ENCODE results near the gene ART4.

- TF ChIP-seq YY1 (IDR thresholded peaks at IDR 0.05) (no peak), GABPA (IDR thresholded peaks at IDR 0.05 in 1 of 2, conservative IDR thresholded peaks at IDR 0.05 in 1 of 2) (no peak), RAD21 (IDR thresholded peaks at IDR 0.05) (no peak), MAX (IDR thresholded peaks at IDR 0.05) (no peak), TAF1 (conservative IDR thresholded peaks at IDR 0.05) (no peak), FOXA1 (IDR thresholded peaks at IDR 0.05) (no peak), EGR1 (IDR thresholded peaks at IDR 0.05; ENCODE audit: low read depth in 2 of 2) (no peak), RXRA (IDR thresholded peaks at IDR 0.05) (no peak)
- TF ChIP-seq, protein P1, sequence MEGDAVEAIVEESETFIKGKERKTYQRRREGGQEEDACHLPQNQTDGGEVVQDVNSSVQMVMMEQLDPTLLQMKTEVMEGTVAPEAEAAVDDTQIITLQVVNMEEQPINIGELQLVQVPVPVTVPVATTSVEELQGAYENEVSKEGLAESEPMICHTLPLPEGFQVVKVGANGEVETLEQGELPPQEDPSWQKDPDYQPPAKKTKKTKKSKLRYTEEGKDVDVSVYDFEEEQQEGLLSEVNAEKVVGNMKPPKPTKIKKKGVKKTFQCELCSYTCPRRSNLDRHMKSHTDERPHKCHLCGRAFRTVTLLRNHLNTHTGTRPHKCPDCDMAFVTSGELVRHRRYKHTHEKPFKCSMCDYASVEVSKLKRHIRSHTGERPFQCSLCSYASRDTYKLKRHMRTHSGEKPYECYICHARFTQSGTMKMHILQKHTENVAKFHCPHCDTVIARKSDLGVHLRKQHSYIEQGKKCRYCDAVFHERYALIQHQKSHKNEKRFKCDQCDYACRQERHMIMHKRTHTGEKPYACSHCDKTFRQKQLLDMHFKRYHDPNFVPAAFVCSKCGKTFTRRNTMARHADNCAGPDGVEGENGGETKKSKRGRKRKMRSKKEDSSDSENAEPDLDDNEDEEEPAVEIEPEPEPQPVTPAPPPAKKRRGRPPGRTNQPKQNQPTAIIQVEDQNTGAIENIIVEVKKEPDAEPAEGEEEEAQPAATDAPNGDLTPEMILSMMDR (IDR thresholded peaks at IDR 0.05; ENCODE audit: low read depth, low read length, missing input control): no peak
Observed at GRCh38 chr12:14779834-14780233, 63.5 kb downstream of the ART4 start.
